Endodermal cell (in vitro differentiated cells): Measurements from ENCODE around the gene BANP. TPM values are rescaled to one million over a fixed set of nuclear protein-coding genes. Genes with fewer than 3 reads are reported as not detected.
A peak's percentile ranks its signal among the peaks of the same experiment; 100 is the strongest.

Source experiments
- DNase-seq: peaks from one replicate; pipeline ENCODE4 v3.0.0-alpha.2; 2017
- H3K27ac ChIP-seq: 2 replicates; pipeline ENCODE4 v1.5.1; 2013; ENCODE audit warnings: mild to moderate bottlenecking, low read depth, low read length, moderate library complexity
- H3K27me3 ChIP-seq: 2 replicates; pipeline ENCODE4 v1.6.1; 2013; ENCODE audit warnings: mild to moderate bottlenecking, low read length, moderate library complexity; ENCODE audit not compliant: insufficient read depth, control insufficient read depth, poor library complexity, severe bottlenecking
- H3K36me3 ChIP-seq: 2 replicates; pipeline ENCODE4 v1.7.0; 2013; ENCODE audit warnings: mild to moderate bottlenecking, low read length, moderate library complexity; ENCODE audit not compliant: control insufficient read depth, insufficient read depth
- H3K4me1 ChIP-seq: one replicate; pipeline ENCODE4 v1.7.0; 2013; ENCODE audit warnings: low read length; ENCODE audit not compliant: control insufficient read depth, insufficient read depth
- H3K4me3 ChIP-seq: 2 replicates; pipeline ENCODE4 v1.5.1; 2013; ENCODE audit warnings: mild to moderate bottlenecking, low read length, moderate library complexity
- H3K9ac ChIP-seq: 2 replicates; pipeline ENCODE4 v1.6.1; 2013; ENCODE audit warnings: mild to moderate bottlenecking, low read length, moderate library complexity; ENCODE audit not compliant: poor library complexity, severe bottlenecking; ENCODE audit errors: extremely low read depth
- H3K9me3 ChIP-seq: 2 replicates; pipeline ENCODE4 v1.6.1; 2013; ENCODE audit warnings: mild to moderate bottlenecking, low read length, moderate library complexity; ENCODE audit not compliant: control insufficient read depth
- H3K27ac Mint-ChIP-seq: 2 replicates; pipeline ENCODE4 v1.8.0; 2020; ENCODE audit warnings: mixed read lengths
- H3K27me3 Mint-ChIP-seq: 2 replicates; pipeline ENCODE4 v1.8.0; 2021; ENCODE audit warnings: mild to moderate bottlenecking, mixed read lengths; ENCODE audit not compliant: insufficient read depth
- H3K36me3 Mint-ChIP-seq: 2 replicates; pipeline ENCODE4 v1.8.0; 2020; ENCODE audit warnings: low read depth, mixed read lengths
- H3K4me1 Mint-ChIP-seq: 2 replicates; pipeline ENCODE4 v1.8.0; 2020; ENCODE audit warnings: mixed read lengths
- H3K4me3 Mint-ChIP-seq: 2 replicates; pipeline ENCODE4 v1.8.0; 2020; ENCODE audit warnings: mild to moderate bottlenecking, moderate library complexity, mixed read lengths
- H3K9me3 Mint-ChIP-seq: 2 replicates; pipeline ENCODE4 v1.8.0; 2020; ENCODE audit warnings: mild to moderate bottlenecking, mixed read lengths
- WGBS, 2 experiments: methylation state at CpG; one replicate each; pipeline versions ENCODE4 v1.1.5 to v1.1.7; 2013; ENCODE audit warnings: missing lambda C conversion rate in 2 of 2, mixed read lengths in 1 of 2; ENCODE audit not compliant: insufficient coverage in 1 of 2, insufficient read length in 1 of 2; 5-methylcytosine and 5-hydroxymethylcytosine counted together
- total RNA-seq, 2 donors: library from RNA; stranded (reverse); fragmentation: NEBNext Ultra II Directional in 1 of 2; extraction: Animal tissue kit (Norgen Biotek cat#: 25700) in 1 of 2; gene quantifications; 2 replicates in 1 of 2; 3 replicates in 1 of 2; pipeline ENCODE4 v1.2.1, GENCODE V29; 2021
- TF ChIP-seq, protein P1 (sequence below): fragments of 200-600 bp; sonication (generic); conservative IDR thresholded peaks from 2 replicates; pipeline ENCODE4 v1.5.0; 2021; ENCODE audit warnings: antibody characterized with exemption, mild to moderate bottlenecking

Gene BANP
- total RNA-seq, 2 donors from 2014 or later = 39.5 to 45.5 TPM

DNA sequence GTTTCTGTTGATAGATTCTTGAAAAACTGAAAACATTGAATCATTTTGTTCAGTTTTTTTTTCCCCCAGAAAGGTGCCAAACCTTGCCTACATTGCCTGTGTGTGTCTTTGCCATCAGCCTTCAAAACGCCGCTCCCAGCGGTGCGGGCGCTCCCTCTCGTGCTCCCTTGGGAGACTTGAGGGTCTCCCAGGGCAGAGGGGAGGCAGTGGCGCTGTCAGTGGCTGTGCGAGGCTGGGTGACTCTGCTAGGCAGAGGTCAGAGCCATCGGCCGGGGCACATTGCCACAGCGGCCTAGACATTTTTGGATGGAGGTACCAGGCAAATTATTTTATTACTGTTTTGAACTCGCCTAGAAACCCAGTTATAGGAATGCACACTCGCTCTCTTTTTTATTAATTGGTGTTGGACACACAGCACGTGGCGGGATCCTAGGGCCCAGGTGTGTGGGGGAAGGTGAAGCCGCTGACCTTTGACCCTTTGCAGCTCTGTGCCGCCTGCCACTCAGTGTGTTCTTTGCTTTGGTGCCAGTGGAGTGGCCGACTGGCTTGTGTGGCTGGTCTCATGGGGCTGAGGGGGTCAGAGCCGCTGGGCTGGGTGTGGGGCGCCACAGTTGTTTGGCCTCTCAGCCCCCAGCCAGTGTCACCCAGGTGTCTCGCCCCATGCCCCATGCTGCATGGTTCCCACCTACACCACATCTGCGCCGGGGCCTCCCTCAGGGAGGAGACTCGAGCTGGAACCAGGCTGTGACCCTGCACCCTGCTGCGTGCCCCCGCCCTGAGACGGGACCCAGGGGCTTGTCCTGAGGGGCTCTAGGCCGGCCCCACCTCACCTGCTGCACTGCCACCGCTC is 115.7 kb downstream of the BANP start:
- DNase-seq = no peak
- H3K4me3 Mint-ChIP-seq = no peak overlapping the region
- Histone ChIP-seq H3K27me3 (no peaks in the 10 kb centered on the region), H3K36me3 (peaks cover 4% of the 10 kb centered on the region), H3K27ac (no peak overlapping the region), H3K4me3 (no peak overlapping the region), H3K4me1 (no peaks in the 10 kb centered on the region), H3K9me3 (no peaks in the 10 kb centered on the region), H3K9ac (no peak overlapping the region)
- H3K9me3 Mint-ChIP-seq = no peaks in the 10 kb centered on the region
- TF ChIP-seq, protein P1, sequence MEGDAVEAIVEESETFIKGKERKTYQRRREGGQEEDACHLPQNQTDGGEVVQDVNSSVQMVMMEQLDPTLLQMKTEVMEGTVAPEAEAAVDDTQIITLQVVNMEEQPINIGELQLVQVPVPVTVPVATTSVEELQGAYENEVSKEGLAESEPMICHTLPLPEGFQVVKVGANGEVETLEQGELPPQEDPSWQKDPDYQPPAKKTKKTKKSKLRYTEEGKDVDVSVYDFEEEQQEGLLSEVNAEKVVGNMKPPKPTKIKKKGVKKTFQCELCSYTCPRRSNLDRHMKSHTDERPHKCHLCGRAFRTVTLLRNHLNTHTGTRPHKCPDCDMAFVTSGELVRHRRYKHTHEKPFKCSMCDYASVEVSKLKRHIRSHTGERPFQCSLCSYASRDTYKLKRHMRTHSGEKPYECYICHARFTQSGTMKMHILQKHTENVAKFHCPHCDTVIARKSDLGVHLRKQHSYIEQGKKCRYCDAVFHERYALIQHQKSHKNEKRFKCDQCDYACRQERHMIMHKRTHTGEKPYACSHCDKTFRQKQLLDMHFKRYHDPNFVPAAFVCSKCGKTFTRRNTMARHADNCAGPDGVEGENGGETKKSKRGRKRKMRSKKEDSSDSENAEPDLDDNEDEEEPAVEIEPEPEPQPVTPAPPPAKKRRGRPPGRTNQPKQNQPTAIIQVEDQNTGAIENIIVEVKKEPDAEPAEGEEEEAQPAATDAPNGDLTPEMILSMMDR = no peak
- H3K4me1 Mint-ChIP-seq = no peaks in the 10 kb centered on the region
- no peaks in the 10 kb centered on the region for H3K27me3 Mint-ChIP-seq
- 92 to 93% methylated on average over 20 to 29 of the region's 29 CpGs for WGBS, 2 experiments
- peaks cover 23% of the 10 kb centered on the region for H3K36me3 Mint-ChIP-seq
- H3K27ac Mint-ChIP-seq = no peak overlapping the region

DNA sequence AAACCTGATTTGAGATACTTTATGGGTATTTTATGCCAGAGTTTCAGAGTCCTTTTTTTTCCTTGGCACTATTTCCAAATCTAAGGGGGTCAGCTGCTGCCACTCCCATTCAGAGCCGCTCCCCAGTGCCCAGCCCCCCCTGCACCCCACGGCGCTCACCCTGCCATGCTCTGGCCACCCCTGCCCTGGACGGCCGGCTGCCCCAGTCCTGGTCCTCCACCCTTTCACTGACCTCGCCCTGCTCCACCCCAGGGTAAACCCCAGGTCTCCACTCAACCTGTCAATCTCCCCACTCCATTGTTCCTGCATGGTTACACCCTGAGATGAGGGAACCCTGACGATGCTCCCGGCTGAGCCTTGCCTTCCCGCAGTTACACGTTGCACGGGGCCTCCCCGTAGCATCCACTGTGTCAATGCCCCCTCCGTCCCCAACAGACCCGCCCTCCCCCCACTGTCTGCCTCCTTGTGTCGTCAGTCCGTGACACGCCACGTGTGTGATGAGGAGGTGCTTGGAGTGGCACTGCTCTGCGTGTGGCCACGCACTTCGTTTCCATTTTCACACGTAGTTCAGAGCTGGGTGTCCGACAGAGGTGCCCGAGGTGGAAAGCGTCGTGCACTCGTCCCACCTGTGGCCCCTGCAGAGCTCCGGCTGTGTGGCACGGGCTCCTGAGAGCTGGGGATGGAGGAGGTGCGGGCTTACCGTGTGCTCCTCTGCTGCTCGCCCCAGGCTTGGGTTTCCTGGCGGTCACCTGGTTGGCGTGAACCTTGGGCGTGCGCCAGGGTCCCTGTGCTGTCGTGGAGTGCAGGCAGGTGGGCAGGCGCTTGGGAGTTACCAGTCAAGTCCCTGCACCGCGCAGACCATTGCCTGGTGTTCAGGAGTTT is 116.5 kb downstream of the BANP start:
- Histone ChIP-seq H3K27ac (no peak overlapping the region), H3K4me3 (no peak overlapping the region), H3K9me3 (no peaks in the 10 kb centered on the region), H3K4me1 (no peaks in the 10 kb centered on the region), H3K27me3 (no peaks in the 10 kb centered on the region), H3K36me3 (peaks cover 4% of the 10 kb centered on the region), H3K9ac (no peak overlapping the region)
- DNase-seq = no peak
- TF ChIP-seq, protein P1 = no peak
- no peak overlapping the region for H3K4me3 Mint-ChIP-seq
- no peaks in the 10 kb centered on the region for H3K4me1 Mint-ChIP-seq
- peaks cover 23% of the 10 kb centered on the region for H3K36me3 Mint-ChIP-seq
- WGBS, 2 experiments = 92 to 97% methylated on average over 20 to 40 of the region's 40 CpGs
- no peaks in the 10 kb centered on the region for H3K9me3 Mint-ChIP-seq
- no peaks in the 10 kb centered on the region for H3K27me3 Mint-ChIP-seq
- H3K27ac Mint-ChIP-seq = no peak overlapping the region

DNA sequence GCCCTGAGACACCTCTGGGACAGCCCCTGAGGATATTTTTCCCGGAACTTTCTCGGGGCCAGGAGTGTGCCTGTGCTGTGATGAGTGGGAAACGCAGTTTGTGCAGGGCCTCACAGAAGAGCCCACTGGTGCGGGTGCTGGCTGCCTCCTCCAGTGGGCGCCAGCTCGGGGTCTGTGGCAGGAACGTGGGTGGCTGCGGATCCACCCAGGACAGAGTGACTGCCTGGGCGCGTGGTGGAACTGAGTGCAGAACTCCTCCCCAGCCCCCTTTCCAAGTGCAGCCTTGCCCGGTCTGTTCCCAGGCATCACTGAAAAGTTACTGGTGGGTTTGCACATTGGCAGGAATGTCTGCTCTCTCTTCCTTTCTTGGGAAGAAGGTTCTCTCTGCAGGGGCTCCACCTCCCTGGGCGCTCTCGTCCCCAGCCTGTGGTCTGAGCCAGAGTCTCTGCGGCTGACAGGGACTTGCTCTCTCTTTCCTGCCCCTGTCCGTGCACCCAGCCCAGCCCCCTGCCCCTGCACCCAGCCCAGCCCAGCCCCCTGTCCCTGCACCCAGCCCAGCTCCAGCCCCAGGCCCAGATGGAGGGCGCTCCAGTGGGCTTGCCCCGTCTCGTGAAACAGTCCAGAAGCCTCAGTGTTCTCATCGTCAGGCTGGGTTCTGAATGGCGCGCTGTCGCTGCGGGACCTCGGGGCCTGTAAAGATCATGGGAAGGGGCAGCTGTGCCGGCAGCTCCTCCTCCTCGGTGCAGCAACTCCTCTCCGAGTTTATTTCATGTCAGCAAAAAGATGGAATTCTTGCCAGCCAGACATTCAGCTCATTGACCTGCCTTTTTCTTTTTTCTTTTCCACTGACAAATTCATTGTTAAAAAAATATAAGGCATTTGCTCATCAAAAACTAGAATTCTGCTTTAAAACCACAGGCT is 117.5 kb downstream of the BANP start:
- 93 to 95% methylated on average over 21 to 27 of the region's 27 CpGs for WGBS, 2 experiments
- Histone ChIP-seq H3K9ac (no peak overlapping the region), H3K36me3 (peaks cover 4% of the 10 kb centered on the region), H3K27ac (peak overlapping the region; percentile 32), H3K4me1 (no peaks in the 10 kb centered on the region), H3K27me3 (no peaks in the 10 kb centered on the region), H3K4me3 (no peak overlapping the region), H3K9me3 (no peaks in the 10 kb centered on the region)
- Mint-ChIP-seq H3K9me3 (no peaks in the 10 kb centered on the region), H3K4me3 (no peak overlapping the region), H3K4me1 (no peaks in the 10 kb centered on the region), H3K36me3 (peaks cover 23% of the 10 kb centered on the region), H3K27ac (no peak overlapping the region), H3K27me3 (no peaks in the 10 kb centered on the region)
- DNase-seq = no peak
- TF ChIP-seq, protein P1 = peak; percentile 43
